Right atrium auricular region (tissue), 2 donors: ENCODE results near the gene ME3. TPM values are rescaled to one million over a fixed set of nuclear protein-coding genes. Genes with fewer than 3 reads are reported as not detected.

ENCODE experiments used
- DNase-seq: peaks from one replicate; pipeline ENCODE4 v3.0.0-alpha.2; 2019; ENCODE audit warnings: low spot score
- H3K27ac ChIP-seq, 2 donors: fragments of 200-600 bp; sonication (generic); 1 replicate in 1 of 2; 2 replicates in 1 of 2; pipeline ENCODE4 v1.5.1; 2016 to 2019
- H3K27me3 ChIP-seq, 2 donors: fragments of 200-600 bp; sonication (generic); one replicate each; pipeline versions ENCODE4 v1.5.1 to v1.6.0; 2017 to 2019
- H3K36me3 ChIP-seq: fragments of 200-600 bp; sonication (generic); one replicate; pipeline ENCODE4 v1.5.1; 2016
- H3K4me1 ChIP-seq, 2 donors: fragments of 200-600 bp; sonication (generic); one replicate each; pipeline versions ENCODE4 v1.5.1 to v1.6.0; 2017 to 2019
- H3K4me3 ChIP-seq, 2 donors: fragments of 200-600 bp; sonication (generic); 1 replicate in 1 of 2; 2 replicates in 1 of 2; pipeline ENCODE4 v1.5.1; 2017 to 2019; ENCODE audit warnings: mild to moderate bottlenecking in 1 of 2, moderate library complexity in 1 of 2
- H3K9me3 ChIP-seq, 2 donors: fragments of 200-600 bp; sonication (generic); one replicate each; pipeline ENCODE4 v1.5.1; 2019
- CTCF ChIP-seq, 2 donors: fragments of 200-600 bp; sonication (generic); IDR thresholded peaks; one replicate each; pipeline ENCODE4 v1.5.1; 2019; ENCODE audit warnings: antibody characterized with exemption in 2 of 2
- total RNA-seq, 2 donors: library from RNA; depleted of rRNA; stranded (reverse); fragments of >200 nt; gene quantifications; one replicate each; pipeline ENCODE4 v1.1.0, GENCODE V29; 2016

The ME3 gene
- total RNA-seq, 2 donors from 2014 or later: 20.5 to 33.1 TPM

DNA sequence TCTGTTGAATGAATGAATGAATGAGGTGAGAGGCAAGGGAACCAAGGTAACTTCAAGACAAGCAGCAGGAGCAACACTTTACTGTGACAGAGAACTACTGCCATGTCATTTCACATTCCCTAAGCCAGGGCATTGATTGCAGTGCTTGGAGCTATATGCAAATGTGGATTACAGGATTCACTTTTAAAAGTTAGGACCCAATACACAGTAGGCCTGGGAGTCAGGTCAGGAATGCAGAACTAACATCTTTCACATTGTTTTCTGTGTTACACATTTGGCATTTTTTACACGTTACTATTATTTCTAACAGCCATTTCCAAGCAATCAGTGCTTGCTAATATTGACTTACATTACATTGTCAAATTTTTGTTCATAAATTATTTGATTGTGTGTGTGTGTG is 26.2 kb upstream of the ME3 start:
- Histone ChIP-seq H3K4me1 (peaks cover 0 to 6% of the 10 kb centered on the region in 2 donors), H3K27ac (no peak overlapping the region), H3K36me3 (no peaks in the 10 kb centered on the region), H3K4me3 (no peak overlapping the region), H3K27me3 (no peaks in the 10 kb centered on the region), H3K9me3 (no peaks in the 10 kb centered on the region)
- no peak for TF ChIP-seq CTCF (IDR thresholded peaks at IDR 0.05)
- DNase-seq: no peak

DNA sequence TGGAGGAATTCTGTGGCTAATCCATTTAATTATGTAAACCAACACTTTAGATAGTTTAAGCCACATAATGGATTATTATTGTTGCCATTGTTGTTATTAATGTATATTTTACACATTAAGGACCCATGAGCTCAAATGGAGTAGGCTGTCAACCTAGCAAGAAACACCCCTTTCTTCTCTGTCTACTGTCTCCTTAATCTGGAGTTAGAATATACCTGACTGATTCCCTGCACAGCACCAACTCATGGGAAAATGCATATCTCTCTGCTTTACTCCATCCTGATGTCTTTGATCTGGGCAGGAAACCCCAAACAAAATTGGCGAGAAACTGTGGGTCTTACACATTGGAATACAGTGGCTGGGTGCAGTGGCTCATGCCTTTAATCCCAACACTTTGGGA is 24.0 kb upstream of the ME3 start:
- no peak overlapping the region for H3K27ac ChIP-seq
- no peaks in the 10 kb centered on the region for H3K36me3 ChIP-seq
- no peaks in the 10 kb centered on the region for H3K27me3 ChIP-seq
- H3K9me3 ChIP-seq: no peaks in the 10 kb centered on the region
- no peak for TF ChIP-seq CTCF (IDR thresholded peaks at IDR 0.05)
- peaks cover 0 to 6% of the 10 kb centered on the region in 2 donors for H3K4me1 ChIP-seq
- no peak overlapping the region for H3K4me3 ChIP-seq
- no peak for DNase-seq

GRCh38 chr11:86696004-86696403 is 23.6 kb upstream of the ME3 start:
- Histone ChIP-seq H3K36me3 (no peaks in the 10 kb centered on the region), H3K27ac (no peak overlapping the region), H3K27me3 (no peaks in the 10 kb centered on the region), H3K4me1 (peaks cover 0 to 6% of the 10 kb centered on the region in 2 donors), H3K4me3 (no peak overlapping the region), H3K9me3 (no peaks in the 10 kb centered on the region)
- DNase-seq: no peak
- no peak for TF ChIP-seq CTCF (IDR thresholded peaks at IDR 0.05)

GRCh38 chr11:86695373-86695772 is 23.0 kb upstream of the ME3 start:
- no peak for DNase-seq
- no peaks in the 10 kb centered on the region for H3K36me3 ChIP-seq
- no peak overlapping the region for H3K27ac ChIP-seq
- H3K27me3 ChIP-seq: no peaks in the 10 kb centered on the region
- TF ChIP-seq CTCF (IDR thresholded peaks at IDR 0.05): no peak
- no peaks in the 10 kb centered on the region for H3K9me3 ChIP-seq
- H3K4me1 ChIP-seq: peaks cover 0 to 6% of the 10 kb centered on the region in 2 donors
- H3K4me3 ChIP-seq: no peak overlapping the region

DNA sequence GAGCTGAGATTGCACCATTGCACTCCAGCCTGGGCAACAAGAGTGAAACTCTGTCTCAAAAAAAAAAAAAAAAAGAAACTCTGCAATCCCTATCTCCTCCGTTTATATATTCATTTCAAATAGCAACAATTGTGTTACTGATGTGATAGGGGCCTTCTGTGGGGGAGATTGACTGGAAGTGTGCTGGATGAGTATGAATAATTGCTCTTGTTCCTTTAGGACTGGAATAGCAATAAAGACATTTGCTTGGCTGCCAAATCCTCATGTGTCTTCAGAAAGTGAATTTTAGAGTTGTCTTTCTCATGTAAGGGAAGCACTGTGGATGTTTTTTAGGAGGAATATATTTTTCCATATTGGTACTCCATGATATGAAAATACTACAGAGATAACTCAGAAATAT is 21.1 kb upstream of the ME3 start:
- Histone ChIP-seq H3K27ac (no peak overlapping the region), H3K4me1 (peaks cover 0 to 10% of the 10 kb centered on the region in 2 donors), H3K36me3 (no peaks in the 10 kb centered on the region), H3K9me3 (no peaks in the 10 kb centered on the region), H3K4me3 (no peak overlapping the region), H3K27me3 (no peaks in the 10 kb centered on the region)
- TF ChIP-seq CTCF (IDR thresholded peaks at IDR 0.05): no peak
- DNase-seq: no peak

- no peak overlapping the region for H3K4me3 ChIP-seq
- no peak for DNase-seq
- no peak for TF ChIP-seq CTCF (IDR thresholded peaks at IDR 0.05)
- H3K4me1 ChIP-seq: peaks cover 0 to 15% of the 10 kb centered on the region in 2 donors
- no peak overlapping the region for H3K27ac ChIP-seq
- H3K36me3 ChIP-seq: no peaks in the 10 kb centered on the region
- no peaks in the 10 kb centered on the region for H3K27me3 ChIP-seq
- no peaks in the 10 kb centered on the region for H3K9me3 ChIP-seq
Measured at GRCh38 chr11:86692746-86693145, 20.3 kb upstream of the ME3 start.
